ENCODE data around the gene PDGFRB. TPM values are rescaled to one million over a fixed set of nuclear protein-coding genes. Genes with fewer than 3 reads are reported as not detected.
A peak's percentile ranks its signal among the peaks of the same experiment; 100 is the strongest.

The PDGFRB gene
- total RNA-seq, 1 donor from 2014 or later: 90.9 TPM

DNA sequence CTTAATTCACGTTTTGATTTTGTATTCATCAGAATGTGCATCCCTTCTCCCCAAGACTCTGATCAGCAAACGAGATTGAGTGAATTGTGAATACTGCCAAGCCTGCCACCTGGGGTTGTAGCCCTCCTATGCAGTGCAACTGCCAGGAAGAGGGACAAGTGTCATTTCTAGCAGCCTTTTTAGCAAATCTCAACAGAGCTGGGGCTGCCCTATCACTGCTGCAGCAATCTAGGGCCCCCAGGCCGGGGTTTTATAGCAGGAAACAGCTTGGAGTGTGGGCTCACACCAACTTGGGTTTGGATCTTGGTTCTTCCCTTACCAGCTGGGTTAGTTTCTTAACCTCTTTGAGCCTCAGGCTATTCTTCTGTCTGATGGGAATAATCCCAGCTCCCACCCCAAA lies 73.3 kb downstream of the PDGFRB start:
- no peak for DNase-seq

DNA sequence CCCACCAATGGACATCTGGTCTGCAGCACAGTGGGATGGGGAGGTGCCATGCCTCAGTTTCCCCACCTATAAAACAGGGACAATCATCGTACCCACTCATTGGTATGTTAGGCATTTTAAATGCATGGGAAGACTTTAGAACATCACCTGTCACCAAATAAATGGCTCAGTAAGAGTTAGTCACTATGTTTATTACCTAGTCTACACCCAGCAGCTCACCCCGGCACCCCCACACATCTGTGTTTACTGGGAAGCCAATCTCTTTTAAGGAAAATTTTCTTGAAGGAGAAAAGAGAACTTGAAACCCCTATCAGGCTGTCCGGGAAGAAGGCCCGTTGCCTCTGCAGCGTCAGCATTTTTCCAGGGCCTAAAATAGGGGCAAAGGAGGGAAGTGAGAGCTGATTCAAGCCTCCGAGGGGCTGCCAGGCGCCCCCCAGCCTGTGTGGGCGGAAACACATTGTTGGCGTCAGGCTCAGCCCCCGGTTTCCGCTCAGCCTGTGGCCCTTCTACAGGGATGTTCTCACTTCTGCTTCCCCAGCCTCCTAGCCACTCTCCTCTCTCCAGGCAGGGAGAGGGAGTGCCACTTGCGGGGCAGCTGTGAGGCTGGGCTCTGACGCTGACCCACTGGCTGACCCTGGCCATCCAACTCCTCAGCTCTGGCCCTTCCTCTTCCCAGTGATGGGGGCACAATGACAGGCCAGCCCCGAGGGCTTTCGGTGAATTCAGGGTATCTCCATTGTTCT lies 73.9 kb downstream of the PDGFRB start:
- peak; percentile 34 for DNase-seq

GRCh38 chr5:150080696-150081435 lies 74.8 kb downstream of the PDGFRB start:
- DNase-seq: no peak

DNA sequence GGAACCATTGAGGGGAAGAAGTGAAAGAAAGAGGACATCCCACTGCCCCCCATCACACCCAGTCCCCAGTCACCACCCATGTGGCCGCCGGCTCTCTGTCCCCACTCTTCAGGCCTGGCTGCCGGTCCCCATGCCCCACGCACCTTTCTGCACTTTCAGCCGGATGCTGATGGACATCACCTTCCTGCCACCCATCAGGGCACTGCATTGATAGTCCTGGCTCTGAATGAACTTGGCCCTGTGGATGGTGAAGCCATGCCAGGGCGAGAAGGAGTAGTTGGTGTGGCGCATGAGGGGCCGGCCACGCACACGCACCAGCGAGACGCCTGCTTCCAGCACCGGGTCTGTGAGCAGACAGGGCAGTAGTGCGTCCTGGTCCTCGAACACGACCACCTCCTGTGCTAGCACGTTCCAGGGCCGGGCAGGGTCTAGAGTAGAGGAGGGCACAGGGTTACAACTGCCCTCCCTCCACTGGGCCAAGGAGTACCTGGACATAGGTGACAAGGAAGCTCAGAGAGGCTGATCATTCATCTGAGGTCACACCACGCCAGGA lies 75.7 kb downstream of the PDGFRB start:
- DNase-seq: no peak

DNA sequence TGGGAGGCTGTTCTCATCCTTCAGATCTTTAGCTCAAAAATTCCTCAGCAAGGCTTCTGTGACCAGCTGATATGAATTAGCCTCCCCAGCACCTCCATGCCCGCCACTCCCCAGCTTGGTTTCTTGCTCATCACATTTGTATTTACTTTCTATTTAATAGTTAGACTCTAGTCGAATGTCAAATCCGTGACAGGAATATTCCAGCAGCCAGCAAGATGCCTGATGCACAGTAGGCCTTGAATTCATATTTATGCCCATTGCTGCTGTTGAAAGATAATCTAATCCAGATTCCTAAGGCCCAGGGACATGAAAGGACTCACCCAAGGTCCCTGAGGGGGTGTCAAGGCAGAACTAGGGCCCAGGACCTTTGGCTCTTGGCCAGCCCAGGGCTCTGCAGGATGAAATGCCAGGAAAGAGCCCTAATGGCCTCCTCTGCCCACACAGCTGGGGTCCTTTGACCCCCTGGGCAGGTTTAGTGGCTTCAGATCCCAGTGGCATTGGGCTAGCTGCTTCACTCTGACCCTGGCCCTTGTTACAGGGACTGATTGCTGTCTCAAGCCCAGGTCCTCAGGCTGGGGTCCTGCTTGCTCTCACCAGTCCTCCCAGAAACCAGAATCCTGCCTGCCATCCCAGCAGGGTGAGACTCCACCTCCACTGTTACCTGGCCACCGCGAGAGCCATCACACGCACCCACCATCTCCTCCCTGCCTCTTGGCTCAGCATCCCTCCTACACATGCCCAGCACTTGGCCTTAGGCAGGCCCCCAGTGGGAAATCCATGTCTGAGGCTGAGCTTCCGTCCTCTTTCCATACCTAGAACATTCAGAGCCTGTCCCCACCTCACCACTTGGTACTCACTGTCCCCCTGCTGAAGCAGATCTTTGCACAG lies 76.6 kb downstream of the PDGFRB start:
- DNase-seq: no peak

DNA sequence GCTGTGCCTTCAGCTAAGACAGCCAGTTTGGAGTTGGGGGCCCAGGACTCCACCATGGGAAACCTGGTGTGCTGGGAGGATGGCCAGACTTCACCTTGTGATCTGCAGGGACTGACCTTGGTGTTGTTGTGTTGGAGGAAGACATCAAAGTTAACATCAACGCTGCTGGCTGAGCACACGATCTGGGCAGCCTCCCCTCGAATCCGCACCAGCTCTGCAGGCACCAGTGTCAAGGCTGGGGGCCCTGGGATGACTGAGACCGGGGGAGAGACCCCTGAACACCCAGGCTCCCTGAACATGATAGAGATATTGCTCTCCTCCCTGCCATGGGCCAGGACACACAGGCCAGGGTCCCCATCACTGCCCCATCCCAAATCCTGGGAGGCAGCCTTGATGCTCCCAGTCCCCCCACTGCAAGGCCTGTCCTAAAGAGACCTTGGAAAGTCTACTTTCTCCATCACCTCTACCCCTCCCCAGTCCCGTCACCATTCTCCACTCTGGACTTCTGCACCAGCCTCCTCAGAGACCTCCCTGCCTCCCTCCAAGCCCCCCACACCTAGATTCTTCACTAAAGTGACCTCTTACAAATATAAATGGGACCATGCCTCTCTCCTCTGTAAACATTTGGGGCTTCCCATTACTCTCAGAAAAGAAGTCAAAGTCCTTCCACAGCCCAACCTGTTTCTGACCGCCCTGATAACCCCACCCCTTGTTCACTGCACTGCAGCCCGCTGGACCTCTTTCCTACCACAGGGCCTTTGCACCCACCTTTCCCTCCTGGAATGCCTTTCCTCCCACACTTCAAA lies 77.4 kb downstream of the PDGFRB start:
- no peak for DNase-seq

GRCh38 chr5:150077060-150077459 lies 78.6 kb downstream of the PDGFRB start:
- DNase-seq: no peak

- DNase-seq: no peak
Measured at GRCh38 chr5:150075806-150076205, 79.8 kb downstream of the PDGFRB start.

DNA sequence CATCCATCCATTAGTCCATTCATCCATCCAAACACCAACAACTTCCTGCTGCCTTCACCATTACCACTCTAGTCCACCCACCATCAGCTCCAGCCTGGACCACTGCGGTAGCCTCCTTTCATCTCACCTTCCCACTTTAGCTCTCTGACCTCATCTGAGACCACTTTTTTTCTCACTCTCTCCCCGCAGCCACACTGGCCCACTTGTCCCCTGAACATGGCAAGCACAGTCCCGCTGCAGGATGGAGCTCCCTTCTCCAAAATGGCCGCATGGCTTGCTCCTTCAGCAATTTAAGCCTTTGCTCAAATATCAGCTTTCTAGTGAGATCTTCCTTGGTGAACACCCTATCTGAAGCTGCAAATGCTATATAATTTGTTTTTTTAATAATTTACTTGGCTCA lies 80.4 kb downstream of the PDGFRB start:
- DNase-seq: no peak

DNA sequence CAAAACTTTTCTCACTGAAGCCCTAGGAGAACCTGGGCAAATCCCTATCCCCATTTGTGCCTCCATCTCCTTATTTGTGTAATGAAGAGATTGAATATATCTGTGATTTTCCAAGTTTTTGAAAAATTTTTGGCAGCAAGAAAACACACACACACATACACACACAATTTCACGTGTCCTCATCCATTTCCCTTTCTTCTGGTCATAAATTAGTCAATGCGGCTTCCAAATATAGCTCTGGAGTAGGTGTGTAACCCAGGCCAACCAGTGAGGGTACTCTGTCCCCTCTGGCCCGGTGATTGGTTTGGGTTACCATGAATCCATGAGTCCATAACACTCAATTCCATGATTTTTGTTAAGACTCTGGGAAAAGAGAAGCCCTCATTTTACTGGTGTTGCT lies 82.0 kb downstream of the PDGFRB start:
- DNase-seq: no peak

DNA sequence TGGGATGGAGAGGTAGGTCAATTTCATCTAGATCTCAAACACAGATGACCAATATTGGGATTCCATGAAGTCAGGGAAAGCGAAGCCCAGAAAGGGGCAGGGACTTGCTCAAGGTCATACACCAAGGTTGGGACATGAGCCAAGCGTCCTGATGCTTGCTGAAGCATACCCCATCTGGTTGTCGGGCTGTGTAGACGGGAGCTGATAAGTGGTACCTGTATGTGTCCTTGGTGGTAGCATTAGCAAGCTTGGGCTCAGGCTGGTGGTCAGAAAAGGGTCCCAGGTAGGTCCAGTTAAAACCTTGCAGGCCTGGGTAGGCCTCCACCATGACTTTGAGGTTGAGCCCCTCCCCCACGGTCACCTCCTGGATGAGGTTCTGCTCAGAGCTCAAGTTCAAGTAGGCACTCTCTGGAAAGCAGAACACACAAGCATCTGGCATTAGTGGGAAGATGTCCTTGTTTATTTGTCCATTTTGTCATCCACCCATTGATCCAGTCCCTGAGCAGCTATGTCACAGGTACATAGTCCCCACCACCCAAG lies 82.5 kb downstream of the PDGFRB start:
- no peak for DNase-seq

DNA sequence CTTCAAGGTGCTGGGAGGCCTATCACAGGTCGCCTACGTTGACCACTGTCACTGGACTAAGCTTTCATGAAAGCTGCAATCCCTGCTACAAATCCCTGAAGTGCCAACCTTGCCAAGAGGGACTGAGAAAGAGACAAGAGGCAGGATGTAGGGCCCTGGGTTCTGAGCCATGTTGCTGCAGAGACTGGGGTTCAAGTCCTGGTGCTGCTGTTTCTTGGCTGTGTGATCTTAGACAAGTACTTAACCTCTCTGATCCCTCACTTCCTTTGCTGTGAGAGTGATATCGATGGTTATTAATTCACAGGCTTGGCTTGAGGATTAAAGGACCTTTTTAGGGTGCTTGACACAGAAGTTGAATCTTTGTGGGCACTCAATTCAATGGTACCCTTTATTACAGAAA lies 84.8 kb downstream of the PDGFRB start:
- DNase-seq: no peak

DNA sequence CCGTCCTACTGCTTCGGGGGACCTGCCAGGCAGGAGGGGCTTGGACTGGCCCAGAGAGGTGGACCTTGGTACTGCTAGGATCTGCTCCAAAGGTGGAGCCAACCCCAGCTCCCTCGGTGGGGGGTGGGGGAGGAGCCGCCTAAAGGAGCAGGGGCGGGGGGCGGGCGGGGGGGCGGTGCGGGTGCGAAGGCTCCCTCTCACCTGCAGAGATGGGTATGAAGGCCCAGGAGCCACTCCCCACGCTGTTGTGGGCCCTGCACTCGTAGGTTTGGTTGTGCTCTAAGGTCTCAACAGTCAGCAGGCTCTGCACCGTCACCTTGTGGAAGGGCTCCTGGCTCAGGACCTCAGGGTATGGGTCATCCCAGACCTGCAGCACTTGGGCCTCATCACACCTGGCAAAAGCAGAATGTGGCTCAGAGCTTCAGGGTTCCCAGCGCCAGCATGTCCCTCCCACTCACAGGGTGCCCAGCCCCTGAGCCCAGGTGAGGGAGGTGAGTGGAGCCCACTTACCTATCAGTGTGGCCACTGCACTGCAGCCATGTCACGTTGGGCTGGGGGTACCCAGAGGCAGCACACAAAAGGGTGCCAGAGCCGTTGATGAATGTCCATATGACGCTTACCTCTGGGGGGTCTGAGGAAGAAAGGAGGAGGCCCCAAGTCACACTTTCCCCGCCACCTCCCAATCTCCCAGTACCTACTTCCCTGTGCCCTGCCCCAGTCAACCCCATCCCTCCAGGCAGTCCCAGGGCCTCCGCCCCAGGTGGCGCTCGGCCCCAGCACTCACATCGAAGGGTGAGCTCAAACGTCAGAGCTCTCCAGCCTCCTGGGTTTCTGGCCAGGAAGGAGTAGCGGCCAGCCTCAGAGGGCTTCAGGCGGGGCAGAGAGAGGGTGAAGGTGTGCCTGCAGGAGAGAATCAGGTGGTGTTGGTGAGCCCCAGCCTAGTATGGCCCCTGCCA lies 85.7 kb downstream of the PDGFRB start:
- no peak for DNase-seq

GRCh38 chr5:150068961-150069645 lies 86.5 kb downstream of the PDGFRB start:
- DNase-seq: no peak

GRCh38 chr5:150068472-150068871 lies 87.2 kb downstream of the PDGFRB start:
- DNase-seq: no peak

GRCh38 chr5:150068071-150068470 lies 87.6 kb downstream of the PDGFRB start:
- no peak for DNase-seq

- no peak for DNase-seq
Measured at GRCh38 chr5:150067405-150067960, 88.2 kb downstream of the PDGFRB start.

GRCh38 chr5:150066901-150067396 lies 88.7 kb downstream of the PDGFRB start:
- no peak for DNase-seq

- no peak for DNase-seq
Measured at GRCh38 chr5:150066436-150066835, 89.2 kb downstream of the PDGFRB start.
